IMR-90 (cell line): ENCODE results near the gene TAF3. TPM values are rescaled to one million over a fixed set of nuclear protein-coding genes. Genes with fewer than 3 reads are reported as not detected.

Experiments
- ATAC-seq: fragments of 200-7000 bp; cut with Tn5 transposase; 2 replicates; pipeline ENCODE4 v1.9.1; 2020; ENCODE audit warnings: low read depth, mild to moderate bottlenecking, moderate library complexity
- BruUV-seq: library from RNA; stranded (reverse); fragments of 400-500 nt; replicated peaks from 2 replicates; lab custom pipeline; 2021; lab: Mats Ljungman, UMichigan
- CTCF ChIA-PET: fragments of 300-600 bp; formaldehyde crosslinking; extraction: SDS; loops from one replicate; lab custom pipeline; 2021; ENCODE audit warnings: antibody characterized with exemption; lab: Yijun Ruan, JAX
- POLR2A ChIA-PET: fragments of 300-600 bp; sonication (Branson Sonifier 250); formaldehyde crosslinking; loops from one replicate; lab custom pipeline; 2022; ENCODE audit warnings: antibody characterized with exemption; ENCODE audit not compliant: unreplicated experiment; lab: Charles Lee
- DNase-seq: peaks from one replicate; pipeline ENCODE4 v3.0.0; 2013
- H2AFZ ChIP-seq: replicated peaks from 2 replicates; pipeline ENCODE3; 2013; ENCODE audit warnings: low read length, mild to moderate bottlenecking; ENCODE audit not compliant: poor library complexity
- H2AK5ac ChIP-seq: 2 replicates; pipeline ENCODE4 v1.6.1; 2013; ENCODE audit warnings: low read depth, low read length, inconsistent platforms
- H2AK9ac ChIP-seq: replicated peaks from 2 replicates; pipeline ENCODE3; 2013; ENCODE audit warnings: mild to moderate bottlenecking, low read depth, low read length, moderate library complexity; ENCODE audit not compliant: poor library complexity
- H2BK120ac ChIP-seq: 2 replicates; pipeline ENCODE4 v1.6.1; 2013; ENCODE audit warnings: low read depth, low read length, inconsistent platforms
- H2BK15ac ChIP-seq: 3 replicates; pipeline ENCODE4 v1.6.1; 2013; ENCODE audit warnings: low read depth, low read length, inconsistent platforms
- H2BK20ac ChIP-seq: 2 replicates; pipeline ENCODE4 v1.6.1; 2013; ENCODE audit warnings: low read depth, mild to moderate bottlenecking, inconsistent platforms, low read length, moderate library complexity
- H2BK5ac ChIP-seq: 2 replicates; pipeline ENCODE4 v1.6.1; 2013; ENCODE audit warnings: mild to moderate bottlenecking, low read depth, low read length, inconsistent platforms; ENCODE audit not compliant: poor library complexity, severe bottlenecking
- H3K14ac ChIP-seq: replicated peaks from 2 replicates; pipeline ENCODE4 v1.6.1; 2013; ENCODE audit warnings: low read depth, low read length, inconsistent platforms
- H3K18ac ChIP-seq: 2 replicates; pipeline ENCODE4 v1.6.1; 2013; ENCODE audit warnings: low read depth, low read length, control low read depth
- H3K23ac ChIP-seq: 2 replicates; pipeline ENCODE4 v1.6.1; 2013; ENCODE audit warnings: low read depth, low read length, inconsistent platforms
- H3K27ac ChIP-seq: 2 replicates; pipeline ENCODE4 v1.5.1; 2013; ENCODE audit warnings: mild to moderate bottlenecking, control low read depth, low read length; ENCODE audit not compliant: insufficient read depth
- H3K27me3 ChIP-seq: 2 replicates; pipeline ENCODE4 v1.6.1; 2013; ENCODE audit warnings: low read length; ENCODE audit not compliant: control insufficient read depth, insufficient read depth
- H3K36me3 ChIP-seq: 2 replicates; pipeline ENCODE4 v1.6.1; 2013; ENCODE audit warnings: low read length, mixed read lengths; ENCODE audit not compliant: control insufficient read depth, insufficient read depth
- H3K4ac ChIP-seq: 2 replicates; pipeline ENCODE4 v1.6.1; 2013; ENCODE audit warnings: low read depth, low read length, inconsistent platforms
- H3K4me1 ChIP-seq: 2 replicates; pipeline ENCODE4 v1.6.1; 2013; ENCODE audit warnings: low read length, mixed read lengths; ENCODE audit not compliant: control insufficient read depth, insufficient read depth
- H3K4me2 ChIP-seq: 2 replicates; pipeline ENCODE4 v1.6.1; 2013; ENCODE audit warnings: low read depth, mild to moderate bottlenecking, control low read depth, low read length, moderate library complexity
- H3K4me3 ChIP-seq: 2 replicates; pipeline ENCODE4 v1.5.1; 2013; ENCODE audit warnings: low read depth, mild to moderate bottlenecking, control low read depth, low read length, moderate library complexity; ENCODE audit not compliant: insufficient read depth
- H3K56ac ChIP-seq: 2 replicates; pipeline ENCODE4 v1.6.1; 2013; ENCODE audit warnings: low read length, inconsistent platforms; ENCODE audit not compliant: insufficient read depth; ENCODE audit errors: extremely low read depth
- H3K79me1 ChIP-seq, 2 experiments: 2 replicates each; pipeline ENCODE4 v1.6.1; 2013; ENCODE audit warnings: low read length in 2 of 2, inconsistent platforms in 1 of 2, low read depth in 1 of 2
- H3K9ac ChIP-seq: 2 replicates; pipeline ENCODE4 v1.6.1; 2013; ENCODE audit warnings: low read depth, low read length, control low read depth
- H3K9me1 ChIP-seq: 2 replicates; pipeline ENCODE4 v1.6.1; 2013; ENCODE audit warnings: low read length, inconsistent platforms; ENCODE audit not compliant: insufficient read depth
- H3K9me3 ChIP-seq: 2 replicates; pipeline ENCODE4 v1.6.1; 2013; ENCODE audit warnings: low read length; ENCODE audit not compliant: control insufficient read depth, insufficient read depth
- H4K20me1 ChIP-seq: 2 replicates; pipeline ENCODE4 v1.6.1; 2013; ENCODE audit warnings: low read length, inconsistent platforms; ENCODE audit not compliant: insufficient read depth
- H4K5ac ChIP-seq: 2 replicates; pipeline ENCODE4 v1.6.1; 2013; ENCODE audit warnings: mild to moderate bottlenecking, low read depth, low read length, control low read depth
- H4K8ac ChIP-seq, 2 experiments: 2 replicates each; pipeline ENCODE4 v1.6.1; 2013; ENCODE audit warnings: low read depth in 2 of 2, low read length in 2 of 2, control low read depth in 1 of 2, inconsistent platforms in 1 of 2
- H4K91ac ChIP-seq: 2 replicates; pipeline ENCODE4 v1.6.1; 2013; ENCODE audit warnings: low read depth, low read length, inconsistent platforms; ENCODE audit not compliant: insufficient read depth
- RCOR1 ChIP-seq: IDR thresholded peaks from 2 replicates; pipeline ENCODE4 v1.6.1; 2012; ENCODE audit warnings: mild to moderate bottlenecking, low read length, improper control_type of control experiment; ENCODE audit not compliant: insufficient replicate concordance
- WGBS, 2 experiments: methylation state at CpG; one replicate each; pipeline versions ENCODE4 v1.1.5 to v1.1.7; 2013; ENCODE audit warnings: missing lambda C conversion rate in 2 of 2; ENCODE audit not compliant: insufficient read length in 1 of 2; ENCODE audit errors: extremely low coverage in 2 of 2; 5-methylcytosine and 5-hydroxymethylcytosine counted together
- dilution Hi-C: fragments of 300-500 bp; cut with HindIII; formaldehyde crosslinking; loops from one replicate; pipeline ENCODE4 v1.14.3; 2018; ENCODE audit warnings: low sequenced_read_pairs; ENCODE audit not compliant: unreplicated experiment
- in situ Hi-C: fragments of 300-500 bp; cut with MboI; formaldehyde crosslinking; loops from 3 replicates; pipeline ENCODE4 v1.14.3; 2019; ENCODE audit warnings: low sequenced_read_pairs, inconsistent platforms, mixed read lengths
- intact Hi-C: fragments of 100-400 bp; cut with micrococcal nuclease; formaldehyde crosslinking; loops from 2 replicates; pipeline ENCODE4 v1.10.0; 2022
- polyA plus RNA-seq, 3 experiments: library from polyadenylated mRNA; depleted of rRNA; stranded (reverse); fragments of >200 nt; gene quantifications; 2 replicates each; pipeline ENCODE4 v1.2.3, GENCODE V29; 2012; ENCODE audit warnings: low replicate concordance in 1 of 3
- total RNA-seq: library from RNA; depleted of rRNA; stranded (reverse); fragments of >200 nt; gene quantifications from 2 replicates; pipeline ENCODE4 v1.2.3, GENCODE V29; 2012

TAF3 gene
- total and polyA plus RNA-seq, 2 of the 4 experiments (the other 2 are of a cell fraction) = 1.4 to 2.3 TPM

DNA sequence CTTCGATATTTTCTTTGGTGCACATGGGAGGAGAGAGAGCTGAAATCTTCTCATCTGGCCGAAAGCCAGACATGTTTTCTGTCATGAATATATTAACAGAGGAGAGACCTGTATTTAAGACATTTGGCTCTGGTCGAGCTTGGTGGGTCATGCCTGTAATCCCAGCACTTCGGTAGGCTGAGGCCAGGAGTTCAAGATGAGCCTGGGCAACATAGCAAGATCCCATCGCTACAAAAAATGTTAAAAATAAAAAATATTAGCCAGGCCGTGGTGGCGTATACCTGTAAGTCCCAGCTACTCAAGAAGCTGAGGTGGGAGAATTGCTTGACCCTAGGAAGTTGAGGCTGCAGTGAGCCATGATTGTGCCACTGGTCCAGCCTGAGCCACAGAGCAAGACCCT, 214.3 kb downstream of the TAF3 start:
- Histone ChIP-seq H3K27ac (no peak overlapping the region), H3K14ac (no peak overlapping the region), H2BK20ac (no peak overlapping the region), H4K20me1 (no peaks in the 10 kb centered on the region), H3K79me1 (no peaks in the 10 kb centered on the region), H2AK9ac (no peak overlapping the region), H2BK5ac (no peak overlapping the region), H3K4me1 (no peaks in the 10 kb centered on the region; the same call in 1 of the 2 replicates), H3K23ac (no peak overlapping the region), H3K36me3 (no peaks in the 10 kb centered on the region), H3K56ac (no peak overlapping the region), H3K9me1 (no peaks in the 10 kb centered on the region), H3K9ac (no peak overlapping the region), H3K4me2 (no peak overlapping the region), H4K8ac (no peak overlapping the region), H2AFZ (no peak overlapping the region), H4K5ac (no peak overlapping the region), H3K4ac (no peak overlapping the region), H2BK15ac (no peak overlapping the region), H3K9me3 (peaks cover 16% of the 10 kb centered on the region), H2BK120ac (no peak overlapping the region), H2AK5ac (no peak overlapping the region), H4K91ac (no peak overlapping the region), H3K18ac (no peak overlapping the region), H3K4me3 (no peak overlapping the region), H3K27me3 (peaks cover 65% of the 10 kb centered on the region)
- no peak for ATAC-seq
- ChIA-PET POLR2A (no interaction called here), CTCF (no interaction called here)
- TF ChIP-seq RCOR1 = no peak
- 86% methylated on average over 2 of the region's 7 CpGs; no CpG with 5 or more reads in 1 of the 2 experiments for WGBS, 2 experiments
- no peak for DNase-seq
- BruUV-seq = no TSS peak
- in situ Hi-C loops = no loop called here
- intact Hi-C loops = no loop called here
- dilution Hi-C loops = no loop called here
